ENCODE data around the gene ZFPM1. TPM values are rescaled to one million over a fixed set of nuclear protein-coding genes. Genes with fewer than 3 reads are reported as not detected.

Gene ZFPM1
- total and polyA plus RNA-seq, 2 of the 8 experiments (the other 6 are each of a cell fraction or from before 2014, with no cell fraction given): 0.74 to 4.8 TPM

- Histone ChIP-seq H4K20me1 (replicated peaks in 1 of 2; ENCODE audit: control insufficient read depth in 1 of 2, insufficient read depth in 2 of 2, low read length in 2 of 2) (peaks cover 0 to 10% of the 10 kb centered on the region in 2 experiments), H3K14ac (ENCODE audit: insufficient read length) (no peak overlapping the region), H2BK20ac (ENCODE audit: low read length) (no peak overlapping the region), H3K18ac (ENCODE audit: extremely low read depth, low read length) (no peak overlapping the region), H3K9me3 (ENCODE audit: insufficient read depth in 2 of 2, low read depth in 1 of 2, low read length in 1 of 2) (no peaks in the 10 kb centered on the region), H3K36me3 (ENCODE audit: control insufficient read depth in 2 of 4, insufficient read depth in 4 of 4, low read length in 3 of 4) (no peaks in the 10 kb centered on the region), H2BK120ac (replicated peaks; ENCODE audit: low read depth, low read length) (no peak overlapping the region), H4K8ac (ENCODE audit: extremely low read depth, insufficient read depth, low read length) (no peak overlapping the region), H2BK12ac (ENCODE audit: low read depth, low read length) (no peak overlapping the region), H3K79me2 (ENCODE audit: control insufficient read depth in 1 of 2, insufficient read depth in 2 of 2, low read length in 2 of 2) (no peaks in the 10 kb centered on the region), H3K23ac (ENCODE audit: insufficient read length) (no peak overlapping the region), H4K91ac (replicated peaks; ENCODE audit: insufficient read length, low read length) (no peak overlapping the region), H3K79me1 (ENCODE audit: low read depth, low read length) (no peaks in the 10 kb centered on the region), H2BK5ac (ENCODE audit: low read depth, low read length) (no peak overlapping the region), H3K4ac (replicated peaks; ENCODE audit: insufficient read length, low read depth, low read length) (no peak overlapping the region), H3K27me3 (replicated peaks in 1 of 4; ENCODE audit: control insufficient read depth in 3 of 4, extremely low read depth in 1 of 4, insufficient read depth in 3 of 4, low read length in 3 of 4) (no peaks in the 10 kb centered on the region), H3K56ac (replicated peaks; ENCODE audit: insufficient read length, low read depth, low read length) (no peak overlapping the region), H2AFZ (ENCODE audit: low read length) (no peak overlapping the region), H3K4me1 (replicated peaks in 1 of 4; ENCODE audit: control insufficient read depth in 3 of 4, insufficient read depth in 4 of 4, low read length in 3 of 4) (no peaks in the 10 kb centered on the region; a peak in 1 of 7 replicates), H3K23me2 (ENCODE audit: low read depth, low read length) (peaks cover 10% of the 10 kb centered on the region; the same call in 1 of the 2 replicates), H2AK5ac (ENCODE audit: low read depth, low read length) (no peak overlapping the region), H2BK15ac (ENCODE audit: low read length) (no peak overlapping the region), H3K27ac (ENCODE audit: low read depth, low read length) (no peak overlapping the region), H3K9ac (replicated peaks in 1 of 4; ENCODE audit: extremely low read depth in 1 of 4, low read depth in 3 of 4, low read length in 3 of 4) (no peak overlapping the region), H3K4me2 (ENCODE audit: insufficient read depth in 1 of 2, low read depth in 2 of 2, low read length in 2 of 2) (no peak overlapping the region), H3K4me3 (ENCODE audit: extremely low read depth in 1 of 4, insufficient read depth in 2 of 4, low read depth in 3 of 4, low read length in 4 of 4) (no peak overlapping the region), H4K5ac (ENCODE audit: insufficient read length, low read depth, low read length) (no peak overlapping the region)
- ChIA-PET CTCF (ENCODE audit: partially characterized antibody) (interaction anchor here (0.8 to 2.8 kb wide), 3 partner anchors 9 to 20 kb away, joined by 4 to 9 read pairs (median 4); no protein-coding TSS in a partner anchor), POLR2A (ENCODE audit: partially characterized antibody) (no interaction called here)
- DNase-seq (ENCODE audit: low read depth in 1 of 2, low spot score in 2 of 2) (no peak), FAIRE-seq (no peak)
- WGBS, 2 experiments (ENCODE audit: extremely low coverage in 1 of 2, insufficient coverage in 1 of 2, insufficient read length in 1 of 2, insufficient replicate concordance in 2 of 2, low coverage in 1 of 2, low lambda C conversion rate in 2 of 2, missing lambda C conversion rate in 1 of 2): 84% methylated on average over 15 of the region's 17 CpGs; no CpG with 5 or more reads in 1 of the 2 experiments
- no peak for TF ChIP-seq TAF7 (optimal IDR thresholded peaks at IDR 0.05; ENCODE audit: borderline replicate concordance, low read depth, low read length)
- TF ChIP-seq BACH1 (IDR thresholded peaks at IDR 0.05; ENCODE audit: low read length): no peak
- no peak for TF ChIP-seq RFX5 (IDR thresholded peaks at IDR 0.05; ENCODE audit: borderline replicate concordance, low read depth, low read length)
- TF ChIP-seq KDM5A (IDR thresholded peaks at IDR 0.05; ENCODE audit: low read length): no peak
- no peak for TF ChIP-seq SIRT6 (IDR thresholded peaks at IDR 0.05; ENCODE audit: low read length)
- TF ChIP-seq NRF1 (IDR thresholded peaks at IDR 0.05; ENCODE audit: low read depth, low read length): no peak
- no peak for TF ChIP-seq EP300 (IDR thresholded peaks at IDR 0.05; ENCODE audit: borderline replicate concordance in 1 of 2, low read depth in 2 of 2, low read length in 2 of 2)
- no peak for TF ChIP-seq SP1 (IDR thresholded peaks at IDR 0.05; ENCODE audit: low read depth, low read length)
- no peak for TF ChIP-seq RBBP5 (IDR thresholded peaks at IDR 0.05; ENCODE audit: borderline replicate concordance, low read depth, low read length)
- TF ChIP-seq POLR2A (IDR thresholded peaks at IDR 0.05; ENCODE audit: control extremely low read depth in 1 of 2, low read depth in 2 of 2, low read length in 2 of 2): no peak
- no peak for TF ChIP-seq JUND (IDR thresholded peaks at IDR 0.05; ENCODE audit: low read length)
- no peak for TF ChIP-seq CHD1 (IDR thresholded peaks at IDR 0.05; ENCODE audit: low read depth, low read length)
- no peak for TF ChIP-seq KDM4A (IDR thresholded peaks at IDR 0.05; ENCODE audit: low read depth, low read length, severe bottlenecking)
- no peak for TF ChIP-seq ZNF274 (IDR thresholded peaks at IDR 0.05; ENCODE audit: borderline replicate concordance, extremely low read depth, low read length)
These were observed 35.2 kb upstream of the ZFPM1 start for GRCh38 chr16:88417684-88418476.
